ENCODE data around the gene CTNNBL1. TPM values are rescaled to one million over a fixed set of nuclear protein-coding genes. Genes with fewer than 3 reads are reported as not detected.
"Not testable (repeated sequence)": the region's sequence is repeated elsewhere in the genome, so short reads cannot be mapped to it uniquely, and the experiment has no call there.

Gene CTNNBL1
- total and polyA plus RNA-seq, 2 donors (not counting 3 experiments of a cell fraction or from before 2014, with no cell fraction given) = 20.8 to 60.2 TPM

DNA sequence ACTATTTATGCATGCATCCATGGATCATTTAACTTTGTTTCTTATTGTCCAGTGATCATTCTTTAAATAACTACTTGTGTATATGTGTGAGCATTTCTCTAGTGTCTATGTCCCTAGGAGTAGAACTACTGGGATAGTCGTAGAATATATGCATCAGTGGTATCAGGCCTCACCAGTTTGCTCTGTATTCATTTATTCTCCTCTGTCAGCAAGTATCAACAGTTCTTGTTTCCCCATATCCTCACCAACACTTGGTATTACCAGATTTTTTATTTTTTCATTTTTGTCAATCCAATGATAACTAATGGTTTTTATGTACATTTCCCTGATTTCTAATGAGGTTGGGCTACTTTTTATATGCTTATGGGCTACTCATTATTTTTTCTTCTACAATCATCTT, 27.9 kb downstream of the CTNNBL1 start:
- no peaks in the 10 kb centered on the region for H3K27me3 ChIP-seq (ENCODE audit: control insufficient read depth in 2 of 2, insufficient read depth in 2 of 2, low read length in 2 of 2)
- no peak overlapping the region for H2AFZ ChIP-seq (ENCODE audit: low read depth, low read length)
- no peak for FAIRE-seq
- H3K9ac ChIP-seq (replicated peaks; ENCODE audit: extremely low read depth, insufficient read depth, low read length) = no peak overlapping the region
- H3K9me1 ChIP-seq (replicated peaks; ENCODE audit: control insufficient read depth, extremely low read depth, insufficient read depth, low read length) = no peaks in the 10 kb centered on the region
- no peak for DNase-seq (ENCODE audit: low read depth, low spot score)
- intact Hi-C loops (cut with micrococcal nuclease) = no loop called here
- POLR2A ChIA-PET = no interaction called here
- H3K36me3 ChIP-seq (ENCODE audit: control insufficient read depth in 2 of 2, extremely low read depth in 1 of 2, insufficient read depth in 2 of 2, low read length in 2 of 2) = no peaks in the 10 kb centered on the region
- no TSS peak for BruUV-seq (replicated peaks)
- no peak overlapping the region for H3K27ac ChIP-seq (ENCODE audit: insufficient read depth, low read depth, low read length)
- no peaks in the 10 kb centered on the region for H4K20me1 ChIP-seq (replicated peaks; ENCODE audit: control insufficient read depth, extremely low read depth, insufficient read depth, low read length)
- H3K79me2 ChIP-seq (ENCODE audit: control insufficient read depth, insufficient read depth, low read length) = peaks cover 4% of the 10 kb centered on the region
- CTCF ChIA-PET = interaction anchor here (2.1 kb wide), 1 partner anchor 10 kb away, joined by 7 read pairs; no protein-coding TSS in a partner anchor
- H3K4me1 ChIP-seq (ENCODE audit: control insufficient read depth, extremely low read depth, insufficient read depth, low read length) = no peaks in the 10 kb centered on the region
- no peaks in the 10 kb centered on the region for H3K9me3 ChIP-seq (replicated peaks; ENCODE audit: control insufficient read depth, insufficient read depth, low read length)
- dilution Hi-C loops (cut with MboI; ENCODE audit: extremely low pct_ligation_motif_present, low sequenced_read_pairs) = no loop called here
- TF ChIP-seq, protein P1, sequence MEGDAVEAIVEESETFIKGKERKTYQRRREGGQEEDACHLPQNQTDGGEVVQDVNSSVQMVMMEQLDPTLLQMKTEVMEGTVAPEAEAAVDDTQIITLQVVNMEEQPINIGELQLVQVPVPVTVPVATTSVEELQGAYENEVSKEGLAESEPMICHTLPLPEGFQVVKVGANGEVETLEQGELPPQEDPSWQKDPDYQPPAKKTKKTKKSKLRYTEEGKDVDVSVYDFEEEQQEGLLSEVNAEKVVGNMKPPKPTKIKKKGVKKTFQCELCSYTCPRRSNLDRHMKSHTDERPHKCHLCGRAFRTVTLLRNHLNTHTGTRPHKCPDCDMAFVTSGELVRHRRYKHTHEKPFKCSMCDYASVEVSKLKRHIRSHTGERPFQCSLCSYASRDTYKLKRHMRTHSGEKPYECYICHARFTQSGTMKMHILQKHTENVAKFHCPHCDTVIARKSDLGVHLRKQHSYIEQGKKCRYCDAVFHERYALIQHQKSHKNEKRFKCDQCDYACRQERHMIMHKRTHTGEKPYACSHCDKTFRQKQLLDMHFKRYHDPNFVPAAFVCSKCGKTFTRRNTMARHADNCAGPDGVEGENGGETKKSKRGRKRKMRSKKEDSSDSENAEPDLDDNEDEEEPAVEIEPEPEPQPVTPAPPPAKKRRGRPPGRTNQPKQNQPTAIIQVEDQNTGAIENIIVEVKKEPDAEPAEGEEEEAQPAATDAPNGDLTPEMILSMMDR (IDR thresholded peaks at IDR 0.05; ENCODE audit: extremely low read depth in 1 of 2, insufficient read depth in 1 of 2, low read depth in 1 of 2, low read length in 2 of 2) = no peak
- no peak for TF ChIP-seq JUN (IDR thresholded peaks at IDR 0.05; ENCODE audit: borderline replicate concordance, insufficient read depth, insufficient read length, low read depth)
- no peak for TF ChIP-seq EZH2 (IDR thresholded peaks at IDR 0.05; ENCODE audit: borderline replicate concordance, low read depth, low read length, severe bottlenecking)
- no peak for TF ChIP-seq GATA2 (IDR thresholded peaks at IDR 0.05; ENCODE audit: insufficient read depth, insufficient read length, low read depth, low read length)
- TF ChIP-seq MYC (IDR thresholded peaks at IDR 0.05; ENCODE audit: low read depth, low read length) = no peak
- no peak for TF ChIP-seq FOS (IDR thresholded peaks at IDR 0.05; ENCODE audit: borderline replicate concordance, insufficient read depth, low read length)
- no peak for TF ChIP-seq POLR2A (IDR thresholded peaks at IDR 0.05; ENCODE audit: low read depth, low read length)
- TF ChIP-seq POLR2AphosphoS5 (IDR thresholded peaks at IDR 0.05; ENCODE audit: insufficient read depth, low read depth, low read length) = no peak
- TF ChIP-seq, protein P2, sequence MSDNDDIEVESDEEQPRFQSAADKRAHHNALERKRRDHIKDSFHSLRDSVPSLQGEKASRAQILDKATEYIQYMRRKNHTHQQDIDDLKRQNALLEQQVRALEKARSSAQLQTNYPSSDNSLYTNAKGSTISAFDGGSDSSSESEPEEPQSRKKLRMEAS (IDR thresholded peaks at IDR 0.05; ENCODE audit: insufficient read depth, insufficient read length) = no peak
- H3K4me2 ChIP-seq (ENCODE audit: insufficient read depth, low read length) = no peak overlapping the region
- no peak overlapping the region for H3K4me3 ChIP-seq (replicated peaks in 1 of 3; ENCODE audit: insufficient read depth in 1 of 3, low read depth in 1 of 3, low read length in 3 of 3)

DNA sequence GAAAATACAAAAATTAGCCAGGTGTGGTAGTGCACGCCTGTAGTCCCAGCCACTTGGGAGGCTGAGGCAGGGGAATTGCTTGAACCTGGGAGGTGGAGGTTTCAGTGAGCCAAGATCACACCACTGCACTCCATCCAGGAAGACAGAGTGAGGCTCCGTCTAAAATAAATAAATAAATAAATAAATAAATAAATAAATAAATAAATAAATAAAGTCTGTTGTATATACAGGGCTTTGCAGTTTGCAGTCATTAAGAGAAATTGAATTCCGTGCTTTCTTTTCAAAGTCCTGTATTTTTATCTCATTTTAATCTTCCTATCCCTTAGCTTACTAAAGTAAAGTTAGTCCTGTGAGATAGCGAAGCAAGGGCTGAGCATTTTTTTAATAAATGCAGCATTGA, 28.5 kb downstream of the CTNNBL1 start:
- H3K9ac ChIP-seq (replicated peaks; ENCODE audit: extremely low read depth, insufficient read depth, low read length); H3K9me1 ChIP-seq (replicated peaks; ENCODE audit: control insufficient read depth, extremely low read depth, insufficient read depth, low read length); H3K79me2 ChIP-seq (ENCODE audit: control insufficient read depth, insufficient read depth, low read length); H3K4me3 ChIP-seq (replicated peaks in 1 of 3; ENCODE audit: insufficient read depth in 1 of 3, low read depth in 1 of 3, low read length in 3 of 3); H3K36me3 ChIP-seq (ENCODE audit: control insufficient read depth in 2 of 2, extremely low read depth in 1 of 2, insufficient read depth in 2 of 2, low read length in 2 of 2); H3K27ac ChIP-seq (ENCODE audit: insufficient read depth, low read depth, low read length); intact Hi-C loops (cut with micrococcal nuclease); dilution Hi-C loops (cut with MboI; ENCODE audit: extremely low pct_ligation_motif_present, low sequenced_read_pairs); FAIRE-seq; H3K9me3 ChIP-seq (replicated peaks; ENCODE audit: control insufficient read depth, insufficient read depth, low read length); H3K4me2 ChIP-seq (ENCODE audit: insufficient read depth, low read length); H2AFZ ChIP-seq (ENCODE audit: low read depth, low read length); POLR2A ChIA-PET; H4K20me1 ChIP-seq (replicated peaks; ENCODE audit: control insufficient read depth, extremely low read depth, insufficient read depth, low read length); H3K4me1 ChIP-seq (ENCODE audit: control insufficient read depth, extremely low read depth, insufficient read depth, low read length); H3K27me3 ChIP-seq (ENCODE audit: control insufficient read depth in 2 of 2, insufficient read depth in 2 of 2, low read length in 2 of 2); DNase-seq (ENCODE audit: low read depth, low spot score); BruUV-seq (replicated peaks): not testable (repeated sequence)
- CTCF ChIA-PET = interaction anchor here (2.1 kb wide), 1 partner anchor 10 kb away, joined by 7 read pairs; no protein-coding TSS in a partner anchor
